Nephron (organoid): ENCODE data around the gene BTNL9.

Source experiments
- H3K27ac Mint-ChIP-seq, 3 experiments: 2 replicates each; pipeline ENCODE4 v1.8.0; 2020; ENCODE audit warnings: mixed read lengths in 3 of 3, mild to moderate bottlenecking in 2 of 3, moderate library complexity in 1 of 3
- H3K27me3 Mint-ChIP-seq: 2 replicates; pipeline ENCODE4 v1.8.0; 2021; ENCODE audit warnings: low read depth, mild to moderate bottlenecking, moderate library complexity, mixed read lengths
- H3K36me3 Mint-ChIP-seq: 2 replicates; pipeline ENCODE4 v1.8.0; 2020; ENCODE audit warnings: low read depth, mixed read lengths
- H3K4me1 Mint-ChIP-seq: 2 replicates; pipeline ENCODE4 v1.8.0; 2020; ENCODE audit warnings: mixed read lengths
- H3K4me3 Mint-ChIP-seq, 3 experiments: 2 replicates each; pipeline ENCODE4 v1.8.0; 2020; ENCODE audit warnings: mild to moderate bottlenecking in 3 of 3, mixed read lengths in 3 of 3, moderate library complexity in 2 of 3
- H3K9me3 Mint-ChIP-seq: 2 replicates; pipeline ENCODE4 v1.8.0; 2020; ENCODE audit warnings: mixed read lengths
- CTCF ChIP-seq, 3 experiments: fragments of 200-600 bp; sonication (generic); IDR thresholded peaks; one replicate each; pipeline ENCODE4 v1.5.0; 2021; ENCODE audit warnings: antibody characterized with exemption in 3 of 3; ENCODE audit not compliant: unreplicated experiment in 3 of 3

BTNL9 gene

GRCh38 chr5:181070523-181070922 is 30.5 kb downstream of the BTNL9 start:
- no peaks in the 10 kb centered on the region for H3K36me3 Mint-ChIP-seq
- H3K27me3 Mint-ChIP-seq: peaks cover 73% of the 10 kb centered on the region
- no peak overlapping the region for H3K27ac Mint-ChIP-seq
- H3K4me1 Mint-ChIP-seq: no peaks in the 10 kb centered on the region
- no peak overlapping the region for H3K4me3 Mint-ChIP-seq
- TF ChIP-seq CTCF (IDR thresholded peaks at IDR 0.05; ENCODE audit: unreplicated experiment in 3 of 3): no peak
- peaks cover 30% of the 10 kb centered on the region for H3K9me3 Mint-ChIP-seq

DNA sequence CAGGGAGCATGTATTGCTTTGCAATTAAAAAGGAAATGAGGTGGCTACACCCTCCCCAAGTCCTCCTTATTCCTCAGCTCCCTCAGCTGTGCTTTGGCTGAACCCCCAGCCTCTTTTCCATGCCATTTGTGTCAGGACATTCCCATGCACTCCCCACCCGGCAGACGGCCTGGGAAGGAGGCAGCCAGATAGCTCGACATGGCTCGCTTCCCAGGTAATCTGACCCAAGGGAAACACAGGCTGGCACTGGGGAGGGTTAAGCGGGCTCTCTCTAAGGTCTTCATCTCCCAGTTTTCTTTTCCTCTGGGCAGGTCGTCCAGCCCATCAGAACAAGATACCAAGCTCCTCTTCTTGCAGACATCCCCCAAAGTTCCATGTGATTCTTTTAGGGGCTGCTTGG is 31.2 kb downstream of the BTNL9 start:
- peaks cover 27% of the 10 kb centered on the region for H3K9me3 Mint-ChIP-seq
- no peak for TF ChIP-seq CTCF (IDR thresholded peaks at IDR 0.05; ENCODE audit: unreplicated experiment in 3 of 3)
- no peak overlapping the region for H3K4me3 Mint-ChIP-seq
- peaks cover 66% of the 10 kb centered on the region for H3K27me3 Mint-ChIP-seq
- no peaks in the 10 kb centered on the region for H3K4me1 Mint-ChIP-seq
- H3K27ac Mint-ChIP-seq: no peak overlapping the region
- no peaks in the 10 kb centered on the region for H3K36me3 Mint-ChIP-seq

GRCh38 chr5:181076920-181077319 is 36.9 kb downstream of the BTNL9 start:
- Mint-ChIP-seq H3K9me3 (peaks cover 17% of the 10 kb centered on the region), H3K27ac (no peak overlapping the region), H3K4me3 (no peak overlapping the region), H3K36me3 (no peaks in the 10 kb centered on the region), H3K27me3 (peaks cover 41% of the 10 kb centered on the region), H3K4me1 (no peaks in the 10 kb centered on the region)
- no peak for TF ChIP-seq CTCF (IDR thresholded peaks at IDR 0.05; ENCODE audit: unreplicated experiment in 3 of 3)

DNA sequence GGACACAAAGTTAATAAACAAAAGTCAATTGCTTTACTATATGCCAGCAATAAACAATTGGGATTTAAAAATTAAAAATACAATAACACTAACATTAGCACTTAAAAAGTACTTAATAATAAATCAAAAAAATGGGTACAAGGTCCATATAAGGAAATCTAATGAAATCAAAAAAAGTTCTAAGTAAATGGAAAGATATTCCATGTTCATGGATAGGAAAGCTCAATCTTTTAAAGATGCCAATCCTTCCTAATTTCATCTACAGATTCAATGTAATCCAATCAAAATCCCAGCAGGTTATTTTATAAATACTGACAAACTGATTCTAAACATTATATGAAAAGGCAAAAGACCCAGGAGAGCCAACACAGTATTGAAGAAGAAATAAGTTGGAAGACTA is 41.9 kb downstream of the BTNL9 start:
- Mint-ChIP-seq H3K36me3 (no peaks in the 10 kb centered on the region), H3K27ac (no peak overlapping the region), H3K4me1 (peaks cover 12% of the 10 kb centered on the region), H3K9me3 (peaks cover 13% of the 10 kb centered on the region), H3K27me3 (peaks cover 73% of the 10 kb centered on the region), H3K4me3 (no peak overlapping the region)
- TF ChIP-seq CTCF (IDR thresholded peaks at IDR 0.05; ENCODE audit: unreplicated experiment in 3 of 3): no peak

DNA sequence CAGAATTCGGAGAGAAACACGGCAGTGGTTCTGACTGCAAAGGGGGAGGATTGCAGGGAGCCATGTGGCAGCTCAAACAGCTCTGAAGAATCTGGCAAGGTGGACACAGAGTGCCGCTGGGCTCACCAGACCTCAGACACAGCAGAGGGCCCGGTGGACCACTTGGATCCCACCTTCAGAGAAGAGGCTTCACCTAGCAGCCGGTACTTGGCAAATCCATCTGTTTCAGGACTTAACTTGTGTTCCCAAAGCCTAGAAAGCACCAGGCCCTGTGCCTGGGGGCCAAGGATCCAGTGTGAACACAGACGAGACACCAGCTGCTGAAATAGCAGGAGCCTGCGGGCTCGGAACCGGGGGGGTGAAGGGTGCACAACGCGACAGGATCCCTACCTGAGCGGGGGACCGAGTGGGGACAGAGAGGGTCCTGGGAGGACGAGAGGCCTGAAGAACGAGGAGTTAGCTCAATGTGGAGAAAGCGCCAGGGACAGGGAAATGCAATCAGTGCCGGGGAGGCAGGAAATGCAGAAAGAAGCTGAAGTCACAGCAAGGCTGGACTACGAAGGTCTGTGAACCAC is 44.6 kb downstream of the BTNL9 start:
- TF ChIP-seq CTCF (IDR thresholded peaks at IDR 0.05; ENCODE audit: unreplicated experiment in 3 of 3): no peak
- Mint-ChIP-seq H3K36me3 (no peaks in the 10 kb centered on the region), H3K27ac (no peak overlapping the region), H3K27me3 (peaks cover 81% of the 10 kb centered on the region), H3K4me3 (no peak overlapping the region), H3K9me3 (peaks cover 8% of the 10 kb centered on the region), H3K4me1 (peaks cover 12% of the 10 kb centered on the region)
